ENCODE results near the gene CLASRP.

Gene CLASRP

GRCh38 chr19:45095496-45096413 lies 56.9 kb downstream of the CLASRP start:
- TF ChIP-seq SIN3A (IDR thresholded peaks at IDR 0.05; ENCODE audit: borderline replicate concordance, insufficient read depth, low read length) (no peak), FOXP2 (optimal IDR thresholded peaks at IDR 0.05; ENCODE audit: borderline replicate concordance, extremely low read depth, extremely low read length, insufficient read depth) (no peak), POLR2AphosphoS5 (IDR thresholded peaks at IDR 0.05; ENCODE audit: low read depth, low read length) (no peak), TAF1 (IDR thresholded peaks at IDR 0.05; ENCODE audit: borderline replicate concordance, insufficient read depth, low read length) (no peak)
- TF ChIP-seq, protein P1, sequence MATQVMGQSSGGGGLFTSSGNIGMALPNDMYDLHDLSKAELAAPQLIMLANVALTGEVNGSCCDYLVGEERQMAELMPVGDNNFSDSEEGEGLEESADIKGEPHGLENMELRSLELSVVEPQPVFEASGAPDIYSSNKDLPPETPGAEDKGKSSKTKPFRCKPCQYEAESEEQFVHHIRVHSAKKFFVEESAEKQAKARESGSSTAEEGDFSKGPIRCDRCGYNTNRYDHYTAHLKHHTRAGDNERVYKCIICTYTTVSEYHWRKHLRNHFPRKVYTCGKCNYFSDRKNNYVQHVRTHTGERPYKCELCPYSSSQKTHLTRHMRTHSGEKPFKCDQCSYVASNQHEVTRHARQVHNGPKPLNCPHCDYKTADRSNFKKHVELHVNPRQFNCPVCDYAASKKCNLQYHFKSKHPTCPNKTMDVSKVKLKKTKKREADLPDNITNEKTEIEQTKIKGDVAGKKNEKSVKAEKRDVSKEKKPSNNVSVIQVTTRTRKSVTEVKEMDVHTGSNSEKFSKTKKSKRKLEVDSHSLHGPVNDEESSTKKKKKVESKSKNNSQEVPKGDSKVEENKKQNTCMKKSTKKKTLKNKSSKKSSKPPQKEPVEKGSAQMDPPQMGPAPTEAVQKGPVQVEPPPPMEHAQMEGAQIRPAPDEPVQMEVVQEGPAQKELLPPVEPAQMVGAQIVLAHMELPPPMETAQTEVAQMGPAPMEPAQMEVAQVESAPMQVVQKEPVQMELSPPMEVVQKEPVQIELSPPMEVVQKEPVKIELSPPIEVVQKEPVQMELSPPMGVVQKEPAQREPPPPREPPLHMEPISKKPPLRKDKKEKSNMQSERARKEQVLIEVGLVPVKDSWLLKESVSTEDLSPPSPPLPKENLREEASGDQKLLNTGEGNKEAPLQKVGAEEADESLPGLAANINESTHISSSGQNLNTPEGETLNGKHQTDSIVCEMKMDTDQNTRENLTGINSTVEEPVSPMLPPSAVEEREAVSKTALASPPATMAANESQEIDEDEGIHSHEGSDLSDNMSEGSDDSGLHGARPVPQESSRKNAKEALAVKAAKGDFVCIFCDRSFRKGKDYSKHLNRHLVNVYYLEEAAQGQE (IDR thresholded peaks at IDR 0.05; ENCODE audit: insufficient read depth in 1 of 2, low read depth in 2 of 2, low read length in 2 of 2) = no peak

GRCh38 chr19:45096700-45097099 lies 57.9 kb downstream of the CLASRP start:
- TF ChIP-seq, protein P1 (IDR thresholded peaks at IDR 0.05; ENCODE audit: insufficient read depth in 1 of 2, low read depth in 2 of 2, low read length in 2 of 2) = no peak
- no peak for TF ChIP-seq SIN3A (IDR thresholded peaks at IDR 0.05; ENCODE audit: borderline replicate concordance, insufficient read depth, low read length)
- no peak for TF ChIP-seq FOXP2 (optimal IDR thresholded peaks at IDR 0.05; ENCODE audit: borderline replicate concordance, extremely low read depth, extremely low read length, insufficient read depth)
- TF ChIP-seq POLR2AphosphoS5 (IDR thresholded peaks at IDR 0.05; ENCODE audit: low read depth, low read length) = no peak
- no peak for TF ChIP-seq TAF1 (IDR thresholded peaks at IDR 0.05; ENCODE audit: borderline replicate concordance, insufficient read depth, low read length)

DNA sequence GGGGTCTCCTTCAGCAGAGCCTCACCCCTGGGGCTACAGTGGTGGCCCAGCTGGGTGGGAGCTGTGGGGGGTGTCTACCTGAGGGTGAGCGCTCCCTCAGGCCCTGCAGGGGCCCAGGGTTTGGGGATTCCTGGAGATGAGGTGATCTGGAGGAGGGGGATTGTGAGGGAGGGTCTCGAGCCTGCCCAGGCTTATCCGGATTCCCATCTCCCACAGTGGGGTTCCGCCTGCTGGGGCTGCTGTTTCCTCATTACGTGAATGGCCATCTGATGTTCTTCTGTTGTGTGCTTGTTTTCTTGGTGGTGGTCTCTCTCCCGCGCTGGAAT lies 58.6 kb downstream of the CLASRP start:
- TF ChIP-seq SIN3A (IDR thresholded peaks at IDR 0.05; ENCODE audit: borderline replicate concordance, insufficient read depth, low read length) (no peak), FOXP2 (optimal IDR thresholded peaks at IDR 0.05; ENCODE audit: borderline replicate concordance, extremely low read depth, extremely low read length, insufficient read depth) (no peak), TAF1 (IDR thresholded peaks at IDR 0.05; ENCODE audit: borderline replicate concordance, insufficient read depth, low read length) (no peak)

DNA sequence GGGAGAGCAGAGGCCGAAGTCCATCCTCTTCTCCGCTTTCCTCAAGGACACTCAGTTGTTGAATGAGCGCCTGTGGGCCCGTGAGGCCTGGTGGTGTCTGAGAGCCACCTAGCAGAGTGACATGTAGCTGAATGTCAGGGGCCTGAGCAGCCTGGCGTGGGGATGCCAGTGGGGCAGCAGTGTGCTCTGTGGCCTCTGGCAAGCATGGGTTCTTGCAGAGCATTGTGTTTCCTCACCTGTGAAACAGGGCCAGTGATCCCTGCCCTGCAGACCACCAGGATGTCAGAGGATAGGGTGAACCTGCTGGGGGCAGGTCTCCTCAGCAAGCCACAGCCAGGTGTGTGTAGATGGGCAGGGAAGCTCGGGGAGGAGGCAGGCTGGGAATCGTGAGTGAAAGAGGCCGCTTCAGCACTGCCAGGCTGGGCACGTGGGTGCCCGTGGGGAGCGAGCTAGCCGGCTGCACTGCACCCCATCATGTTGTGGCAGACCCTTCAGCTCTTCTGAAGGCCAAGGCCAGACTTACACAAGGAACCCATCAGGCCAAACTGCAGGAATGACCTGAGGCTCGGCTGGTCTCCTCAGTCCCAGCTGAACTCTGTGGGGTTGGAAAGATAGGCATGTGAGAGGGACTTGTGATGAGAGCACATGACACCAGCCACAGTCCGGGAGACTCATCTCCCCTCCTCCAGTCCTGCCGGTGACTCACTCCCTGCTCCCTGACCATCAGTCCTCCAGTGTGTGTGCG lies 59.1 kb downstream of the CLASRP start:
- TF ChIP-seq, protein P1 (IDR thresholded peaks at IDR 0.05; ENCODE audit: insufficient read depth in 1 of 2, low read depth in 2 of 2, low read length in 2 of 2) = no peak
- TF ChIP-seq TAF1 (IDR thresholded peaks at IDR 0.05; ENCODE audit: borderline replicate concordance, insufficient read depth, low read length) = peak; percentile 24; the same call in 1 of the 2 replicates
- no peak for TF ChIP-seq POLR2AphosphoS5 (IDR thresholded peaks at IDR 0.05; ENCODE audit: low read depth, low read length)
- TF ChIP-seq SIN3A (IDR thresholded peaks at IDR 0.05; ENCODE audit: borderline replicate concordance, insufficient read depth, low read length) = peak; percentile 83; the same call in 1 of the 2 replicates
- TF ChIP-seq FOXP2 (optimal IDR thresholded peaks at IDR 0.05; ENCODE audit: borderline replicate concordance, extremely low read depth, extremely low read length, insufficient read depth) = peak; percentile 24
